Fibroblast of gingiva (primary cell): ENCODE data around the gene RNFT2.
"Not testable (repeated sequence)": the region's sequence is repeated elsewhere in the genome, so short reads cannot be mapped to it uniquely, and the experiment has no call there.

ENCODE experiments used
- DNase-seq: peaks from one replicate; pipeline ENCODE4 v3.0.0-alpha.2; 2011; ENCODE audit warnings: low read depth

RNFT2 gene

DNA sequence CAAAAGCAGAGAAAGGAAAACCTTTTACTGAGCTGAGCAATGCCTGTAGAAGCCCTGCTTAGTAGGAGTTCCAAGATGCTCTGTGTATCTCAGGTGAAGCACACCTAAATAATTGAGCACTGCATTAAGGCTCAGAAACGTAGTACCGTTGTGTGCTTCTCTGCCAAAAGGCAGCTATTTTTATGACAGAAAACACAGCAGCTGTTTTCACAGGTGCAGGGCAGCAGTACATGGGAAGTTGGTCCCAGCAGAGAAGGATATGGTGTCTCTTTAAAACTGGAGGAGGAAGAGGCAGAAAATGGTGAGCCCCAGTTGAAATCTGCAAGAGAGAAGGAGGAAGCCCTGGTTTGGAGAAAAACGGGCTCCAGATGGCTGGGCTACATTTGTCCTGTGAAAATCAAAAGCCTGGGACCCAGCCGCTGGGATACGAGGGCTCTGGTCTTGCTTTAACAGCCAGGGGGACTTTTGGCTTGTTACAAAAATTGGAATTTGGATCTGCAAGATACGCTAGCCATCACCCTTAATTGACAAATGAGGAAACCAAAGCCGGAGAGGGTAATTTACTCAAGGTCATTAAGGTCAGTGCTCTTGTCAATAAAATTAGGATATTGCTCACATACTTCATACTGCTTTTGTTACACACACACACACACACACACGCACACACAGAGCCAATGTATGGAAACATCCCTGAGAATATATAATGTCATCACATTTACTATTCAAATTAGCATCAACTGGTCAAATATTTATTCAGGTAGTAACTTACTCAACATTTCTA is 27.6 kb upstream of the RNFT2 start:
- DNase-seq = no peak

DNA sequence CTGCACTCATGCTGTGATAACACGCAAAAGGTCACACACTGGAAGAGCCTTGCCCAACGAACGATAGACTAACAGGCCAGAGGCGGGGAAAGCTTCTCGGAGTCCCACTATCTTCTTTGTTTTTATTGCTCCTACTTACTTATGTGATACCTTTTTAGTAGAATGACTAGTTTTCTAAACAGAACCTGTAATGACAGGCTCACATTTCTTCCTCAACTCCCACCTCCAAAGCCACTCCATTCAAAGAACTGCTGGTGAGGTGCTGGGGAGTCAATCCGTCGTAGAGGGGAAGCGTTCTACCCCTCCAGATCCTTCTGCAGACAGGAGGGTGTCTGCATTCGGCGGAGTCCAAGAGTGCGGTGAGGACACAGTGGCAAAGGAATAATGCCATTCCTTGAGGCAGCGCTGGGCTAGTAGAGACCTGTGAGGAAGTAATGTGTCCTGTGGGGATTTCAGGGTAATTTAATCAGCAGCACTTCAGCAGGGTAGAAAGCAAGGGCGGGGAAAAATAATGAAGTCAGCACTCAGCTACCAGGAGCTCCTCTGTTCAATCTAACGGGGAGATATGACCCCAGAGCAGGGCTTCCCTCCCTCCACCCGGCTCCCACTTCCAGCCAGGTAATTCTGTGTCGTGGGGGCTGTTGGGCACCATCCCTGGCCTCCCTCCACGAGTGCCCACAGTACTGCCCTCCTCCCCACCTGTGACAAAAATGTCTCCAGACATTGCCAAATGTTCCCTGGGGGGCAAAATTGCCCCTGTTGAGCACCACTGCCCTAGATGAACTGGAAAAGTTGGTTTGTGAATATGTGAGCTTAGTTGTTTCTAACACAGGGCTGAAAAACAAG is 25.4 kb upstream of the RNFT2 start:
- DNase-seq = no peak

DNA sequence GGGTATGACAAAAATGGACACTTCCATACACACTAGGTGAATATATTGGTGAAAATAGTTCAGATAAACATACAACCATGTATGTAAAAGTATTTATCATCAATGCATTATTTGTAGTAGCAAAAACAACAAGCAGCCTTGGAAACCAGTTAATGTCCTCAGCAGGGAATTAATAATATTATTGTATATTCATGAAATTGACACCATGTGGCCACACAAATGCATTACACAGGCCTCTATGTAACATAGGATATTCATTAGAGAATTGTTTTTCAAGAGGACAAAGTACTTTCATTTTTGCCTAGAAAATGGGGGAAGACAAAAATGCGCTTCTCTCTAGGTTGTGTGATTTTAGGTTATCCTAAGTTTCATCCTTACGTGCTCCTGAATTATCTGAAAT is 24.6 kb upstream of the RNFT2 start:
- no peak for DNase-seq

DNA sequence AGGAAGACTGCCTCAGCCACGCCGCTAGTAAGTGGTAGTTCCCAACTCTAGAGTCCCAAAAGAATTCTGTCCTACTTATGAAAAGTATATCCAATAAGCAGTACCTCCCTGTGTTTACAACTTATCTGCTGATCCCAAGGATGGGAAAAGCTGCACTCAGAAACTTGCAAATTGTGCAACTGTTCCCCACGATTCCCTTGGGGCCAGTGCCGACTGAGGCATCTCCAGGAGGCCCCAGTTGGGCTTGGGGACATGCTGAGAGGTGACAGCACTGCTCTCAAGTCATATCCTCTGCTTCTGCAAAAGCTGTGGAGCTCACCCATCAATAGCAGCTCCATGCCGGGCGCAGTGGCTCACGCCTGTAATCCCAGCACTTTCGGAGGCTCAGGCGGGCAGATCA is 23.9 kb upstream of the RNFT2 start:
- peak; percentile 46 for DNase-seq

DNA sequence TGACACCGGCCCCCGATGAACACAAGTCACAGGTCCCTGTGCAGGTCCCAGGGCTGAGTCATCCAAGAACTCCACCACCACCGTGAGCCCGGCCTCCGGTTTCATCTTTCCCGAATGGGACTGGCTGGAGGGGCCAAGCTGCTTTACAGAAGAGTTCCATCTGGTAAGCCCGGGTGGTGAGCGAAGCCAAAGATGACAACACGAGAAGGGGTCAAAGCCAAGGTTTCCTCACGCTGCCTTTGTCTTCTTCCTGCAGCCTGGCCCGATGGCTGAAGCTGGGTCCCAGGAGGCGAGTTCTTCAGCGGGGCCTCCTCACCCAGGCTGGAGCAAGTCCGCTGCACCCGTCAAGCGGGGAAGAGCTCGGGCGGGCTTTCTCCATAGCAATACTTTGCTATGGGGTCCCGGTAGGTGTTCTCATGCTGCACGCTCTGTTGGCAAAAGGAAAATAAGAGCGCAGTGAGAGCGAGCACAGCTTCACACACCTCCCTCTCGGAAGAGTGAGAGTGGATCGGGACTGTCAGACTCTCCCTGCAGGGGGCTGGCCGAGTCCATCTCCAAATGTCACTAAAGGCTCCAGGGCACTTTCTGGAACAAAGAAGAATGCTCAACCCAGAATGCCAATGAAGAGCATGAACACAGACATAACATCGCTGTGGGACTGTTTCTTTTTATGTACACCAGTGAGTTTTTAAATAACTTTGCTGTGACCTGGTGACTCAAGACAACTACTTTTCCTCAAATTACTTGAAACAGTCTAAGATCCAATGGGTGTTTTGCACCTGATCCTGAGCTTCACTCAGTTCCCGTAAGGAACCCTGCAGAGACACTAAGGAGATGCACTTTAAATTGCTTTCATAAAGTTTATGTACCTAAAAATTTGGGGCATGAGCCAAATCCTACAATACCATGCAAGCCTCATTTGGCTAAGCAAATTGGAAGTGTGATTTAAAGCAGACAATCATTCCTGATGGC is 20.4 kb upstream of the RNFT2 start:
- DNase-seq = peak; percentile 84

DNA sequence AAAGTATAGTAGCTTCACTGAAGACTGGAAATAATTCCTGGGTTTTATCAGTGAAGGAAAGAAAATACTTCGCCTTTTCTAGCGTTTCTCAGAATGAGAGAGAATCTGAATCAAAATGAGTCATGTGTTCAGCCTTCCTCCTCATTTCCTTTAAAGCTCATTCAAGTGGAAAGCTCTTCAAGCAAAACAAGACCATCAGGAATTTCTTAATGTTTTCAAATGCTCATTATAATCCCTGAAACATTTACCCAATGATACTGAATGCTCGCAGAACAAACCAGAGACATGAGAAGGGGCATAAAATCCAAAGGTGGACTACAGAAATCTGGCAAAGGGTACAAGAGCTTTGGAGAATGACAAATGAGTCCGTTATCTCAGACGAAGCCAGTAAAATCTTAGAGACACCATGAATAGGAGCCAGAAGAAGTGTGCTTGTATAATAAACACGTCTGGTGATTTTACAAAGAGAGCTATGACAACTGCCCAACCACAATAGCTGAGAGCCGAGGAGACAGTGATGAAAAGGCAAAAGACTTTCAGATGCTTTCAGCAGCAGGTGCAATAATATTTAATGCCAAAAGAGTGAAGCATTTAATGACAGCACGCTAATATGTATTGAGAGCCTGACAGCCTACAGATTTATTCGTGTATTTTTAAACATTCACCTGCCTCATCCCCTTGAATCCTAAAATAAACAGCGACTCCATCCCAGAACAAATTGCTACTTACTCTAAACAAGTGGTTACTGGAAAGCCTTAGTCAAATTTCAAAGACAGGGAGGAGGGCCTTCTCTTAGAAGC is 19.3 kb upstream of the RNFT2 start:
- DNase-seq = peak; percentile 25

DNA sequence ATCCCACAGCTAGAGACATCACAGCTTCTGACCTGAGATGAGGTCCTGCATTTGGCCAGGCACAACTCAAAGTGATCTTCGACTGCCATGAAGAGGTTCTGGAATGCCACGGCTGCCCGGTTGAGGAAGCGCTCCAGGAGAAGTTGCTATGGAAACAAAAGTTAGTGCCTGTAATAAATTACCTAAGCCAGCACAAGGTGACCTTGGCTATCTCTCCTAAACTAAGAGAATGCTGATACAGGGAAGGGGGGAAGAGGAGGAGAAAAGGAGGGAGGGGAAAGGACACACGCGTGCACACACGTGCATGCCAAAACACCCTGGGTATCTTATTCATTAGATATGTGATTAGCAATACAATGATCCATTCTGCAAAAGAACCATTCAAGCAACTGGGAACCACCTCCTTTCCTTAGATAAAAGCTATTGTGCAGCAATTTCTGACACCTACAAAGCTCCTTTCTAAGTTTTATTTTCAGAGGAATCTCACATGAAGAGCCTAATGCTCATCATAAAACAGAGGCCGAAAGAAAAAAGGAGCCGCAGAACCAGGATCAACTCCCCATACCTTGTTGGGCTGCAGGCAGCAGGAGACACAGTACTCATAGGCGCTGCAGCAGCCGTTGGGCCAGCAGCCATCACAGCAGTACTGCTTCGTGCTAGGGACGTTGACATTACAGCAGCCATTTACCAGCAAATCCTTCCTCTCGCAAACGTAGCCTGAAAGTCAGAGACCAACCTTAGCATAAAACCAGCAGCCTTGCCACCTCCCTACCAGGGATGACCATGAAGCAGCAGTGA is 18.2 kb upstream of the RNFT2 start:
- no peak for DNase-seq

DNA sequence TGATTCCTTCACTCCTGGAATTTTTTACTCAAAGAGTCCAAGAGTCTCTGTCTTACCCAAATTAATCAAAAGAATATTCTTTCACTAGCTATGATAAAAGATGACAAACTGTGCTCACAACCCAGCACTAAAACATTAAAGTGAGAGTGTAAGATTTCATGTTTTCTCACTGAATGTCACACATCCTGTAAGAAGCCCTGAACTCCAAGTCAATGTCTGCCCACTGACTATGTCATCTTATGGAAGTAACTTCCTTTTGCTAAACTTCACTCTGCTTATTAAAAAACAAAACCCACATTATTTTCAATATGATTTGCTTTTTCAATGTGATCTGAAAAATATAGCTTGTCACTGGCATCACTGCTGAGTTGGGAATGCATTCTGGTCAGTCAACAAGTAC is 15.9 kb upstream of the RNFT2 start:
- no peak for DNase-seq

DNA sequence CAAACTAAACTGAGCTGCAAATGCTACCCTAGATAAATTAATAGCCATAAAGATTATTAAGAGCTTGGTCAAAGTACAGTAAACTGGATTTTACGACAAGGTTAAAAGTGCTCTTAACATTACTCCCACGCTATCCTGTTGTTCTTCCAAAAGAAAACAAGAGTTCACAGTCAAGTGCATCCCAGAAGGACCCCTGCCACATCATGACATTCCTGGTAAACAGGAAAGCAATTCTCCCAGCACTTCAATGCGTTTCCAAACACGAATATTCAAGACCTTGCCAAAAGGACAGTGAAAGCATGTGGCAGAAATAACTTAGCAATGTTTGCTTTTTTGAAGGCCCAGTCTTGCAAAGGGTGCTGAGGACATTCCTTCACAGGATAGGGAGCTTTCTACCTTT is 11.4 kb upstream of the RNFT2 start:
- no peak for DNase-seq

DNA sequence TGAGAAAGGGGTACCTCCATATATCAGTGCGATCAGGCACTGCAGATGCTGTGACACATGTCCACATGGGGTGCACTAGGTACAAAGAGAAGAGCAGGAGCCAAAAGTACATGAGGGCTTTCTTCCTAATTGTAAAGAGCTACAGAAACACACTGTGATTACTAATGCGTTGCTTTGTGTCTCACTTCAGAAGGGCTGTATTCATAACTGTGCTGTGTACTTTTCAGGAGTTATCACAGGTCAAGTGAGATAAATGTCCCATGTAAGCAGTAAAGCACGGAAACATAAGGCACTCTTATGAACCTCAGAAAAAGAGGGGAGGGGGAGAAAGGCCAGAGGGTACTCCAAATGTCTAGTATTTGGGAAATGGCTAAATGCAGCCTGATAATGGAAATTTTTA is 10.9 kb upstream of the RNFT2 start:
- DNase-seq = no peak

DNA sequence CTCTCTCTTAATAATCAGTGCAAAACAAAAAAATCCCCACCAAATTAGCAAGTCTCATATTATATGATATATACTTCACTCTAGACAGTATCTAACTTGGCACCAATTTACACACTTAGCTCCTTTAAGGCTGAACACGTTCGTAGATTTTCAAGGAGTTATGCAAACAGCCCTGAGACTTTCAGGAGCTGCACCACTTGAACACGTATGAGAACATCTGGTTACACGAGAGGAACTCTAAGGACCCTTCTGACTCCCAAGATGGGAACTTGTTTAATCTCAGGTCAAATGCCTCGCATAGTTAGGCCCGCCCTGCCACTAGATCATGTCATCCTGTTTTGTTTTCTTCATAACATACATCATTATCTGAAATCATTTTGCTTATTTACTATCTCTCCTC is 10.2 kb upstream of the RNFT2 start:
- no peak for DNase-seq

DNA sequence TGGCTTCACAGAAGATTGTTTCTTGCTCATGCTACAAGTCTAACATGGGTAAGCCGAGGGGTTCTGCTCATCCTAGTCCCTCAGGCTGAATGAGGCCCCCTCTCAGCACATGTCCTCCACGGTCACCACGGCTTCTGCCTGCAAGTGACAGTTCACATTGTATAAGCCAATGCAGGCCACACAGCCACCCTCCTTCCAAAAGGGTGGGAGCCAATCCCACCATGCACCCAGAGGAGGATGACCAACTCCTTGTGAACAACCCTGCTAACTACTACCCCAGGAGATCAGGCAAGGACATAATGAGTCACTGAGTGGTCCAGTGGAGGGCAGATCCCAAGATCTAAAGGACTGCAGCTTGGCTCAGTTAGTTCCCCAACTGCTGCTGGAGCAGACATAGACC is 6.3 kb upstream of the RNFT2 start:
- DNase-seq = no peak

DNA sequence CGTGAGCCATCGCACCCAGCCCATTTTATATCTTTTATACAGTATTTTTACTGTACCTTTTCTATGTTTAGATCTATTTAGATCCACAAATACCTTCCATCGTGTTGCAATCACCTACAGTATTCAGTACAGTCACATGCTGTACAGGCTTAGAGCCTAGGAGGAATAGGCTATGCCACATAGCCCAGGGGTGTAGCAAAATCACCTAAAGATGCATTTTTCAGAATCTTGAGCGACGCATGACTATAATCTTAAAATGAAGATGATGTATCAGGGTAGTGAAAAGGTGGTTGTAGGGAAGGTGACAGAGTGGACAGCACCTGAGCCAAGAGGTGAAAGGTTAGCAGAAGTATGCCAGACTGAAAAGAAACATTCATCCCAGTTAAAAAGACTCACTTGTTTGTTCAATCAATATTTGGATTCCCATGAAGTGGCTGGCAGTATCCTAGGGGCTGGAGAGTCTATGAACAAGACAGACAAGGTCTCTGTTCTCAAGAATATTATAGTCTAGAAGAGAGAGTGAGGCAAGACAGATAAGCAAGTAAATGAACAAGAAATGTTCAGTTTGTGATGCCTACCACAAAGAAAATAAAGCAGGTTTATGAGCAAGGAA is 3.9 kb upstream of the RNFT2 start:
- DNase-seq = no peak

DNA sequence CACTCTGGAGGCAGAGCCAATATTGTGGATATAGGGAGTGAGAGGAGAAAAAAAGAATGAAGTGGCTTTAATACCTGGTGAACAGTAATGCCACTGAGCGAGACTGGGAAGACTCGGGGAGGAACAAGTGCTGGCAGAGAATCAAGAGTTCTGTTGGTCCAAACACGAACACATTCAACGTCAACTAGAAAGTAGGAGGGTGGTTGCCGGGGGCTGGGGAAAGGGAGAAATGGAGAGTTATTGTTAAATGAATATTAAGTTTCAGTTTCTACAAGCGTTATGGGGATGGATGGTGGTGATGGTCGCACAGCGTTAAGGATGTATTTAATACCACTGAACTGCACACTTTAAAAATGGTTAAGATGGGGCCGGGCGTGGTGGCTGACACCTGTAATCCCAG is 3.0 kb upstream of the RNFT2 start:
- no peak for DNase-seq

DNA sequence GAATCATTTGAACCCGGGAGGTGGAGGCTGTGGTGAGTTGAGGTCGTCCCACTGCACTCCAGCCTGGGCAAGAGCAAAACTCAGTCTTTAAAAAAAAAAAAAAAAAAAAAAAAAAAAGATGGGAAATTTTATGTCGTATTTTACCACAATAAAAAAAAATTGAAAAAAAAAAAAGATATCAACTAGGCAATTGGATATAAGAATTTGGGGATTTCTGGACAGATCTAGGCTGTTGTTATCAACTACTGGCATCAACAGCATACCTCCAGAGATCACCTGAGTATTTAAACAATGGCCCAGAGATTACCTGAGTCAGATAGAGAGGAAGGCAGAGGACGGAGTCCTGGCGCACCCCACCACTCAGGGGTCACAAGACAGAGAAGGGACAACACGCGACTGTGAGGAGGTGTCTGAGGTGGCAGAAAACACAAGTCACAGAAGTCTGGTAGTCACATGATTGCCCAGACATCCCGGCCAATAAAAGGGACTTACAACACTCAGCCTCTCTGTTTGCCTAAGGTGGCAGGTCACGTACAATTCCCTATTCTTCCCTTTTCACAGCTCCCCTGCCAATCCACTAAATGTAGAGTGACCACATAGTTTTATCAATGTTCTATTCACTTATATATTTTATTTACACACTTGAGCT is 2.0 kb upstream of the RNFT2 start:
- no peak for DNase-seq

DNA sequence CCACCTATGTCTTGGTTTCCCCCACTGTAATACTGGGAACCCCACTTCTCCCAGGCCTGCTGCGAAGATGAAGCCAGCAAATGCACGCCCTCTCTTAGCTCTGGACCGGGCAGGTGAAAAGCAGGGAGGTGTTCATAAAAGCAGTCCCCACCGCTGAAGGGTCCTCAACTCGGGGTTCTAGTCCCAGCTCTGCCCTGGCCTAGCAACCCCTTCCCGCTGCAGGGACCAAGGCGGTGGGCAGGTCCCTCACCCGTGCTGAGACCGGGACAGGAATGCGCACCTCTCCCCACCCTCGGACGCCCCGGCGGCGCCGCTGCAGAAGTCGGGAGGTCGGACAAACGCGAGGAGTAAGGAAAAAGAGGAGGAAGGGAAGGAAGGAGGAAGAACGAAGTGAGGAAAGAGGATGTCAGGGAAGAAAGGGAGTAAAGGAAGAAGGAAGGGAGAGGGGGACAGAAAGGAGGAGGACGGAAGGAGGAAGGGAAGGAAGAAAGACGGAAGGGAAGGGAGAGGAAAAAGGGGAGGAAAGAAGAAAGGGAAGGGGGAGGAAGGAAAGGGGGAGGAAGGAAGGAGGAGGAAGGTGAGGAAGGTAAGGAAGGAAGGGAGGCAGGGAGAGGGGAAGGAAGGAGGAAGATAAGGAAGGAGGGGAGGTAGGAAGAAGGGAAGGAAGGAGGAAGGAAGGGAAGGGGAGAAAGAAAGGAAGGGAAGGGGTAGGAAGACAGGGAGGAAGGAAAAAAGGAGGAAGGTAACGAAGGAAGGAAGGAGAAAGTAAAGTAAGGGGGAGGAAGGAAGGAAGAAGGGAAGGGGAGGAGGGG is 947 bp upstream of the RNFT2 start:
- DNase-seq = no peak

DNA sequence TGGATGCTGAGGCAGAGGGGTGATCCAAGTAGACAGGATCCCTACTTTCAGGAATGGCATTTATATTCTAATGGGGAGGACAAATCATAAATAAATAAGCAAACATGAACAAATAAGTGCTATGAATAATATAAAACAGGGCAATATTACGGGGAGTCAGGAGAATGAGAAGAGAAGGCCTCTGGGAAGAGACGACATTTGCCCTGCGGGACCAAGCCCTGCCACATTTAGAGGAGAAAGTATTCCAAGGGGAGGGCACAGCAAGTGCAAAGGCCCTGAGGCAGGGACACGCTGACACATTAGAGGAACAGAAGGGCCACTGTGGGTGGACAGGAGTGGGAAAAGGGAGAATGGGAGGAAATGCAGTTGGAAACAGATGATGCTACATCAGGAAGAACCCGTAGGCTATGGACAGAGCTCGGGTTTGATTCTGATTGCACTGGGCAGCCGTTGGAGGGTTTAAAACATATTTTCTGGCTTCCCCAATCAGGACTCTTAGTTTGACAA is 1.3 kb downstream of the RNFT2 start:
- DNase-seq = no peak

DNA sequence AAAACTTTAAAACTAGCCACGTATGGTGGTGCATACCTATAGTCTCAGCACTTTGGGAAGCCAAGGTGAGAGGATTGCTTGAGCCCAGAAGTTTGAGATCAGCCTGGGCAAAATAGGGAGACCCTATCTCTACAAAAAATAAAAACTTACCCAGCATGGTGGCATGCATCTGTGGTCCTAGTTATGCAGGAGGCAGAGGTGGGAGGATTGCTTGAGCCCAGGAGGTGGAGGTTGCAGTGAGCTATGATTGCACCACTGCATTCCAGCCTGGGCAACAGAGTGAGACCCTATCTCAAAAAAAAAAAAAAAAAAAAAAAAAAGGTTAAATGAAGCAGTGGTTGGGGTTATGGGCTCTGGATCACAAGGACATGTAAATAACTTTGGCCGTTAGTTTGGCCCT is 4.7 kb downstream of the RNFT2 start:
- DNase-seq = not testable (repeated sequence)

DNA sequence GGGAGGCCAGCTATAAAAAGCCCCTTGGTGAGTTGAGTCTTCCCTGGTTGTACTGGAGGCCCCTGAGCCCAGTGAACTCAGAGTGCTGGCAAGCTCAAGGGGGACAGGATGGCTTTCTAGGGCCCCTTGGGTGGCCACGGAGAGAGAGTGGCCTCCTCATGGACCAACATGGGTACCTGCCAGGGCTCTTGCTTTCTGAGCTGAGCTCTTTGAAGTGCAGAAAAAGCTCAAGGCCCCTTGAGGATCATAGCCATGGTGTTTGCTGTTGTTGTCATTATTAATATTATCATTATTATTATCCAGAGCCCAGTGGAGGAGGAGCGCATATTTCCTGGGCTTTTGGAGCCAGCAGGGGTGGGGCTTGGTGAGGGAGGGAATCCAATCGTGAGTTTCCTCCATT is 6.7 kb downstream of the RNFT2 start:
- DNase-seq = no peak
